Amygdala (tissue), 56 donors: ENCODE results near the gene APLNR.

Experiments used
- DNase-seq, 56 donors: peaks; one replicate each; lab custom pipeline; 2025; lab: John Stamatoyannopoulos, UW

APLNR gene

DNA sequence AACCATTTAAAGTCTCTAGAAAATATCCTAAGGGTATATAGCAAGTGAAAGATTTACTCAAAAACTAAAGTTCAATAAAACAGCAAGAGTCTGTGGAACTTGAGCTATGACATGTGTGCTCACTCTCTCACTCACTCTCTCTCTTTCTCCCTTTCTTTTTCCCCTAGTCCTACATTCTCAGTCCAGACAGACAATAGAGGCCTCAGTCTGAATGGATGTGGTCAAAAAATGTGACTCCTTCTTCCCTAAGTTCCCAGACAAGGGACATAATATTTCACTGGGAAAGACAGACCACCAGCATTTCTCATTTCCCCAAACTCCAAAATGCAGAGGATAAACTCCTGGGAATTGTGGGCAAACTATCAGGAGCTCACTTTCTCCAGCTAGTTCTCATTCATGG lies 17.6 kb upstream of the APLNR start:
- DNase-seq: no peak

DNA sequence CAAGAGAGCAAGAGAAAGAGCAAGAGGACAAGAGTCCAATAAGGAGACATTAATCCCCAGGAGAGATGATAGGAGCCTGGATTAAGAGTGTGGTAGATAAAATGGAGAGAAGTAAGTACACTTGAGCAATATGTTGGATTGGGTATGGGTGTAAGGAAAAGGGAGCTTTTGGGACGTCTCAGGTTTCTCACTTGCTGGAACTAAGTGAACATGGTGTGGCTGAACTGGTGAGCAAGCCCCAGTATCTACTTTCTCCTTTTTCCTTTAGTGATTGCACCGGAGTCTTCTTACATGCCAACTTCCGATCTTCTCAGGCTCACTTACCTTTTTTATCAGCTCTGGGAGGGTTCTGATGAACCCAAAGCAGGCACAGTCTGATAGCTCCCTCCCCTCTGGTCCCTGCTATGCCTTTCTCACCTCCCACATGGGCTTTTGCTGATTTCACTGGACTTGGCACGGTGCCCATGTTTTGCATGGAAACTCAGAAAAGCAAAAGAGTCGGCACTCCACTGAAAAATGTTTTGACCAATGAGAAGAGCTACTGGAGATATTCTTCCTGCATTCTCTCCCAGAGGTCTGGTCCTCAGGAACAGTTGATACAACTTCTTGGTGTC lies 14.5 kb upstream of the APLNR start:
- no peak for DNase-seq

DNA sequence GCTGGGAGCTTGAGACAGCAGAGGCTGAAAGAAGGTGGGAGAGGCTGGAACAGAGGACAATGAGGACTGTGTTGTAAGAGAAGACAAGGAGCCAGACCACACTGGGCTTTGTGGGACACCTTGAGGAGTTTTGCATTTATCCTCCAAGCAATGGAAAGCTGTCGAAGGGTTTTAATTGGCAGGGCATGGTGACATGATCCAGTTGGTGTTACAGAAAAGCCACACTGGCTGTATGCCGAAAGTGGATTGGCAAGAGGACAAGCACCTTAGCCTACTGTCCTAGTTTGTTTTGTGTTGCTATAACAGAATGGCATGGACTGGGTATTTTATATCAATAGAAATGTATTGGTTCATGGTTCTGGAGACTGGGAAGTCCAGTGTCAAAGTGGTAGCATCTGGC lies 14.0 kb upstream of the APLNR start:
- DNase-seq: no peak

DNA sequence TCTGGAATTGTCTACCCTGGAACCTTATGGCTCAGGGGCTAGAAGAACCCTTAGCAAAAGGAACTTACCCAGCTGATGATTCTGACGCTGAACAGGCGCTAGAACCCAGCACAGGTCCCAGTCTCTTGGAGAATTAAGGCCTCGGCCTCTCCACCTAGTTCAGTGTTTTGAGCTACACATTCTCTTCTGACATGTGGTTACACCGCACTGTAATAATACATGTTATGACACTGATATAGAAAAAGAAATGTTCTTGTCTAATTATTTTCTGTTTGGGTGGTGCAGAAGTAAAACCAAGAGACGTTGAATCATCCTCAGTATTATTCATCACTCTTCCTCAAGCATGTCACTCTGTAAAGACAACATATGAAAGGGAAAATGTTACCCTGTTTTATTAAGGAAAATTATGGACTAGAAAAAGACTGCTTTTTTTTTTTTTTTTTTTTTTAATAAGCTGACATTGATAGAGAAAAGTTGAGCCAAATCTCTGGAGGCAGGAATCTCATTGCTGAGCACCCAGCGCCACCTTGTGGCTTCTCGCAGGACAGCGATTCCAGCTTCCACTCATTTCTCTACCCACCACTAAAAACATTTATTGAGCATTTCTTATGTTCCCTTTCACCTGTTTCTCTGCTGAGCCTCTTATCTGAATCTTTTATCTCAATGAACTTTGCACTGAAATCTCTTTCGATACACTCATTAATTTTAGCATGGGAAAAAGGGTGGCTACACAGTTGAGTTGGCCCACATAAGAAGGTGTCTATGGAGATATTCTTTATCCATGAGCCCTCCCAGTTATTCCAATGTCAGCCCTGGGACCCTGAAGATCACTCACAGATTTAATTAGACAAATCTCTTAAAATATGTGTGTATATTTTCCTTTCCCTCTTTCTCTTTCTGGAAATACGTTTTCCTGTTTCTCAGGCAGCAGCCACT lies 12.6 kb upstream of the APLNR start:
- DNase-seq: peak in 27 of 56 donors; percentile 0 to 76 (median 26)

DNA sequence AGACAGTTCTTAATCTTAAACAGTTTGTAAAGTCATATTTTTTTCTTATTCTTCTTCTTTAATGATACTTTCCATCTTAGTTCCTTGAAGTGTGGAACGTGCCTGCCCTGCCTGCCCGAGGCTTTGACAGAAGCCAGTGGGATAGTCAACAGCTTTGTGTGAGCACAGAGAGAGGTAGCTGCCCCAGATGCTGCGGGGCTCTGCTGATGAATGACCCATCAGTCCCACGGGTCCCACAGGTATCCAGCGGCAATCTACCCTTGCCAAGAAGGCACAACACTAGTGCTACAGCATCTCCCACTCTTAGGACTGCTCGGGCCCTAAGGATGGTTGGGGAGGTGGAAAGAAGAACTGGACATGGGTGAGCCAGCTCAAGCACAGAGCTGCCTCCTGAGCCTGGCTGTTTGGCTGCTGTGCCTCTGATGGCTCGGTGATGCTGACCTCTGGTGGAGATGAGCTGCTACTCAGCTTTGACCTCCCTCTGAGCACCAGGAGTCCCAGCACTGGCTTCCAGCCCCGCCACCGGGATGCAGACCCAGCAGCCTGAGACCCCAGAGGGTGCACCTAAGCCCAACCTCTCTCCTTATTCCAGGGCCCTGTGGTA lies 11.8 kb upstream of the APLNR start:
- DNase-seq: peak in 30 of 56 donors; percentile 12 to 69 (median 28)

DNA sequence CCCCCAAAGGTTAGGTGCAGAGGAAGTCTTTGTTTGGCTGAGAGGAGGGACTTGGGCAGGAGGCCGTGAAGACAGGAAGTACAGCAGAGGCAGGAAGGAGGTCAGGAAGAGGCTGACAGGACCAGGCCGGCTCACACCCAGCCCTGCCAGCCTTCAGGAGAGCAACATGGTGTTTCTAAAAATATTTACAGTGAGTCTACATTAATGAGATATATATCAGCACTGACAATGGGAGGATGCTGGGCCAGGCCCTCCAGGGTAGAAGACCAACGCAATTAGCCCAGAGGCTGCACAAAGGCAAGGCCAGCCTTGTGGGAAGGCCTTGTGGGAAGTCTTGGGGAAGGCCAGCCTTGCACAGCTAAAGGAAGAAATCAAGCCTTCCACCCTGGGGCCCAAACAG lies 7.9 kb upstream of the APLNR start:
- no peak for DNase-seq

DNA sequence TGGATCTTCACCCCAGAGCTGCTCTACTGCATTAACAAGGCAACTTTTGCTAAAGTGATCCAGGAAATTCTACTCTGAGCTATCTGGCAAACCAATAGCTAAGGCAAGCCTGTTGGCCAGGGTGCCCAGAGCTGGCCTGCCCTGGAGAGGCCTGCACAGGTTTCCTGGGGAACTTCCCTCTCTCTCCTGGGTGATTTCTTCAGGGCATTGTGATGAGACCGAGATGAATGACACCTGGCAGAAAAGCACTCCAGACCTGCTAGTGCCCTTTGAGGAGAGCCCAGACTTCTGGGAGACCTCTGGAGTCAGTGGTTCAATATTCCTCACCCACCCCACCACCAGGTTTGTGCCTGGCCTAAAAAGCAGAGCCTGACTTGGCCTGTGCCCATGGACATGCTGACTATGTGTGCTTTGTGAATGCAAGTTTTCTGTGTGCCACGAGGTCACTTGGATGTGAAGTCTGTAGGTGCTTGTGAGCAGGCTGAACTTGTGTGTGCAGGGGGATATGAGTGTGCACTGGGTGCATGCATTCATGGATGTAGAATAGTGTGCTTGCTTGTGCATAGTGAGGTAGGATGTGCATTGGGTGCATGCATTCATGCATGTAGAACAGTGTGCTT lies 4.4 kb upstream of the APLNR start:
- DNase-seq: peak in 4 of 56 donors; percentile 8 to 67 (median 12)

DNA sequence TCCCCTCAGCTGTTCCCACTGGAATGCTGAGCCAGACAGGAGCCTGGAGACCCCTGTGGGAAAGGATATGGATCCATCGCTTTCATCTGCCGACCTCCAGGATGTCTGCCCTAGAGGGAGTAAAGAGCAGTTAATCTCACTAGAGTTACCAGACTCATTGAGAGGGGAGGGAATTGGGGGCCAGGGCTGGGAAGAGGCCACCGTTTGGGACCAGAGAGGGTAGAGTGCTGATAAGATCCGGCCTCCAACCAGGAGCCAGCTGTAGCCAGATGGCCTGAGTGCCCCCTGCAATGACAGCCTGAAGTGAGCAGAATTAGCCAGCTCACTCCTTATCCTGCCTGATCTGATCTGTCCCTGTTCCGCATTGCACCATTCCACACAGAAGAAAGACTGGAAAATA lies 3.7 kb upstream of the APLNR start:
- no peak for DNase-seq

DNA sequence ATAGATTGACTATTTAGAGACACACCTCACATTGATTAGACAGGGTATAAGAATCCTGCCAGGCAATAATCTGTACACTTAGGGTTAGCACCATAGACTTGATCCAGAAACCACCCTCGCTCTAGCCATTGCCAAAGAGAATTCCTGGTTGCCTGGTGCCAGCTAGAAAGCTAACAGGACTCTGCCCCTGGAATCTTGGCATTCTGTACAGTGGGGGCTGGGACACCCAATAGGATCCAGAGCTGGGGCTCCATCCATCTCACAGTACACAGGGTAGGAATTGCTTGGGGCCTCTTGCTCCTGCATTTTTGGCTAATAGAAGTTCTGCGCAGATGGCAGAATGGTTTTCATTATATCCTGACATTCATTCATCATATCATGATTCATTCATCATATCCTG lies 3.0 kb upstream of the APLNR start:
- DNase-seq: peak in 7 of 56 donors; percentile 10 to 30 (median 18)

DNA sequence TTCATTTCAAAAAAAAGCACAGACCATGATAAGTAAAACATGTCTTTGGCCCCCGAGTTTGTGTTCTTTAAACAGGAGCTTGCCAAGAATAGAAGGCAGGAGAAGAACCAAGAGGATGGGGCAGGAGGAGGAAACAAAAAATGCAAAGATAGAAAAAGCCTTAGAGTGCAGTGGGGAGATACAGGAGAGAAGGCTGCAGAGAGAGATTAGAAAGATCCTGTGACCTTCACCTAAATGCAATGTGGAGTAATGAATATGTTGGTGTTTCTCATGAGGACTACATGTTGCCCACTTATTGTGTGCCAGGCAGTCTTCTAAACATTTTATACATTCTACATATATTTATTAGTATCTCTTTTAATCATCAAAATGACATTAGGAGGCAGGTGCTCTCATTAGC lies 2.3 kb upstream of the APLNR start:
- no peak for DNase-seq

DNA sequence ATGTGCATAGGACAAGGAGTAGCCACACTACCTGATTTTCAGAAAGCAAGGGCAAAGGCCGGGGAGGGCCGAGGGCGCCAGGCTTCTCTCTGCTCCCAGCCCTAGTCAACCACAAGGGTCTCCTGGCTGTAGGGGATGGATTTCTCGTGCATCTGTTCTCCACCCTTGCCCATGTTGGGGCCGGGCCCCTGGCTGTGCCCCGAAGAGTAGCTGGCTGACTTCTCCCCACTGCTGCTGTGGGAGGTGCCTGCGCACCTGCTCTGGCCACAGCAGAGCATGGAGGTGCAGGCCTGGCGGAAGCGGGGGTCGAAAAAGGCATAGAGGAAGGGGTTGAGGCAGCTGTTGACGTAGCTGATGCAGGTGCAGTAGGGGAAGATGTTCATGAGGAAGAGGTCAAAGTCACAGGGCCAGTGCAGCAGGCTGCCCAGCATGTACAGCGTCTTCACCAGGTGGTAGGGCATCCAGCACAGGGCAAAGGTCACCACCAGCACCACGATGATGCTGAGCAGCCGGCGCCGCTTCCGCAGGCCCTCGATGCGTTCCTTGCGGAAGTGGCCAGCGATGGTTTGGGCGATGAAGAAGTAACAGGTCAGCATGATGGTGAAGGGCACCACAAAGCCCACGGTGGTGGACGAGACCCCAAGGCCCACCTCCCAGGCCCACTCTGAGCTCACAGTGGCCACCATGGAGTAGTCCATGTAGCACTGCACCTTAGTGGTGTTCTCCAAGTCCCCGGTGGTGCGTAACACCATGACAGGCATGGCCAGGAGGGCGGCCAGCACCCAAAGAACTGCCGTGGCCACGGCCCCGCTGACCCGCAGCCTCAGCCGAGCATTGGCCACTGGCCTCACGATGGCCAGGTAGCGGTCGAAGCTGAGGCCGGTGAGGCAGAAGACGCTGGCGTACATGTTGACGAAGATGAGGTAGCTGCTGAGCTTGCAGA lies 1.0 kb downstream of the APLNR start:
- DNase-seq: no peak

DNA sequence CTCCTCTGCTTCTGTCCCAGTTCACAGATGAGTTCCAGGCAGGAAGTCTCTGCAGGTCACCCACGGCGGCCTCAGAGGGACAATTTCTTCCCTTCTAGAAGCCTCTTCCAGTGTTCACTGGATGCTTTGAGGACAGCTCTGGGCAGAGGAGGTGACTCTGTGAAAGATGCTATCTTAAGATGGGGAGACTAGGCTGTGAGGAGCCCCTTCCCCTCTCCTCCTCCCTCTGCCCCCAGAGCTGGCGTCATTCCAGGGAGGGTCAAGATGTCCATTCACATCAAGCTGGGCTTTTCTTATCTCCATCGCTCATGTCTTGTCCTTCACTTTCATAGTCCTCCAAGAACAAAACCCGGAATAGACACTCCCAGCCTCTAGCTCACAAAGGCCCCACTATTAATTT lies 3.3 kb downstream of the APLNR start:
- no peak for DNase-seq

DNA sequence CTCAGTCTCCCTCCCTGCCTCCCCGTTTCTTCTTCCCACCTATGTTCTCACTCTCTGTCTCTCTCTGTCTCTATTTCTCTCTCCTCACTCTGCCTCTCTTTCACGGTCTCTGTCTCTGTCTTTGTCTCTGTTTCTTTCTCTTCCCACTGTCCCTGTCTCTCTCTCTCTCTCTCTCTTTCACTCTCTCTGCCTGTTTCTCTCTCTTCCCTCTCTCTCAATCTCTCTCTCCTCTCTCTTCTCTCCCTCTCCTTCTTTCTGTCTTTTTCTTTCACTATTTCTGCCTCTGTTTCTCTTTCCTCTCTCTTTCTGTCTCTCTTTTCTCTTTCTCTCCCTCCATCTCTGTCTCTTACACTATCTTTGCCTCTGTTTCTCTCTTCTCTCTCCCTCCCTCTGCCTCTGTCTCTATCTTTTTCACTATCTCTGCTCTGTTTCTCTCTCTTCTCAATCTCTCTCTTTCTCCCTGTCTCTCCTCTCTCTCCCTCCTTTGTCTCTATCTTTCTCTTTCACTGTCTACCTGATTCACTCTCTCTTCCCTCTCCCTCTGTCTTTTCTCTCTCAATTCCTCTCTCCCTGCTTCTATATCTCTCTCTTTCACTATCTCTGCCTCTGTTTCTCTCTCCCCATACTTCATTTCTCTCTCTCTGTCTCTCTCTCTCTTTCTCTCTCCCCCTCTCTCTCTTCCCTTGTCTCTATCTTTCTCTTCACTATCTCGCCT lies 5.4 kb downstream of the APLNR start:
- DNase-seq: no peak

DNA sequence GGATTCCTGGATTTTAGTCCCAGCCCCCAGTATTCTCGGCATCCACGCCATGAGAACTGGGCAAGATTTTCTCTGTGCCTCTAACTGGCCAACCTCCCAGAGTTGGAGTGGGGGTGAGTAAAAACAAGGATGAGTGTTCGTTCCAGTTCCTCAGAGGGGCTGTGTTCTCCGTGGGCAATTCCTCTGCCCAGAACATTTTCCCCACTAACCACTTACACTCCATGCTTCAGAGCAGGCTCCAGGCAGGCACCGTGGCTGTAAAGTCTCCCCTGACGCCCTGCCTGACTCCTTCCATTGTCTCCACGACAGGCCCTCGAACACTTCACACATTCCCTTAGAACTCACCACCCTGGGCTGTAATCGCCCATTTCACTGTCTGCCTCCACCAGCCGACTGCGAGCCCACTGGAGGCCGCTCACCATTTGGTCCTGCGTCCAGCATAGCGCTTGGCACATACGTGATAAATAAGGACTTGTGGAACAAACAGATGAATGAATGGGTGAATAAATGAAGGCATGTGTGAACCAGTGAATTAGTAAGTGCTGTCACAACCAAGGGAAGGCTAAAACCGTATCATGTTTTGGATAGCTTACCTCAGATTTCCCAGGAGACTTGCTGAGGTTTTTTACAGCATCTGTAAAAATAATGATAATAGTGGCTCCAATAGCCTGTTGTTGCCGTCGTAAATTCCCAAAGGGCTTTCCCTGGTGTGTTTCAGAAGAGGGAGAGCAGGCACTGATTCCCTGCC lies 6.1 kb downstream of the APLNR start:
- DNase-seq: peak in 28 of 56 donors; percentile 9 to 72 (median 44)

DNA sequence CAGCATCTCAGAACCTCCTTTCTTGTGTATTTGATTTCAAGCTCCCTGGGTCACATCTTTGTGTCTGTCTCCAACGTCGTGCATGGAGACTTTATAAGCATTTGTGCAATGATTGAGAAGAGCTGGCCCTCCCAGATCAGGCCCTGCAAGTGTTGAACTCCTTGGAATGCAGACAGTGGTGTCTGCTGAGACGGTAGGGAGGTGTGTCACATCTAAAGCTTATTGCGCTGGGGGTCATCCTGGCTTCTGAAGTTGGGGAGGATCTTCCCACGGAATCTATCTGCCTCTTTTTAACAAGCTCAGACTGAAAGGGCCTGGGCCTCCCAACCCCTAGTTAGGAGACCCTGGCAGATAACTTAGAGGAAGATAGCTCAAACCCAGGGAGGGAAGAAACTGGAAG lies 6.7 kb downstream of the APLNR start:
- DNase-seq: no peak

DNA sequence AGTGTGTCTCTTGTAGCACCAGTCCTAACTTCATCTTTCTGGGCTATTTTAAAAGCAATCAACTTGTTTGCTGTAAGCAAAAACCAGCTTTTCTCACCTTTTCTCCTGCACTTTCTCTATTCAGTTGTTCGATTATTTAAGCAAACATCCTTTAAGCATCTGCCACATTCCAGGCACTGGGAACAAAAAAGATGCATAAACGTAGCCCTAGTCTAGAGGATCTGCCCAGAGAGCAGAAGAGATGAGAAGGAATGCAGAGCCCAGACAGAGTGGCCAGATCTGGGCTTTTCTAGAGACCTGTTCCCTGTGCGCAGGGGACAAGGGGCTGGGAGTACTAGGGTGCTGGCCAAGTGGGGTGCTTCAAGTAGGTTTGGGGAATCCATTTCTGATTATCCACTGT lies 8.4 kb downstream of the APLNR start:
- DNase-seq: no peak

DNA sequence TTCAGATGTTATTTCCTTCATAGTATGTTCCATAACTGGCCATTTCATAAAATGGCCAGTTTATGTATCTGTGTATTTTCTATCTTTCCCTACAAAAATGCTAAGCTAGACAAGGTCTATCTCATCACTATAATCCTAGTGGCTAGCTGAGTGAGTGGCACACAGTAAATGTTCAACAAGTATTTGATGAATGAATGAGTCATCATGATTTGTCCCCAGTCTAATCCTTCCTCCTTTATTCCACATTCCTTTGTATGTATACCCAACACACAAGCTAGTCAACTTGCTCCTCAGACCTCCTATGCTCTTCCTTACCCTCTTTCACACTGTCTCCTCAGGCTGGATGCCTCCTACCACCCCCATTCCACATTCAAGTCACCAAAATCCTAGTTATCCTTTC lies 12.5 kb downstream of the APLNR start:
- DNase-seq: no peak

DNA sequence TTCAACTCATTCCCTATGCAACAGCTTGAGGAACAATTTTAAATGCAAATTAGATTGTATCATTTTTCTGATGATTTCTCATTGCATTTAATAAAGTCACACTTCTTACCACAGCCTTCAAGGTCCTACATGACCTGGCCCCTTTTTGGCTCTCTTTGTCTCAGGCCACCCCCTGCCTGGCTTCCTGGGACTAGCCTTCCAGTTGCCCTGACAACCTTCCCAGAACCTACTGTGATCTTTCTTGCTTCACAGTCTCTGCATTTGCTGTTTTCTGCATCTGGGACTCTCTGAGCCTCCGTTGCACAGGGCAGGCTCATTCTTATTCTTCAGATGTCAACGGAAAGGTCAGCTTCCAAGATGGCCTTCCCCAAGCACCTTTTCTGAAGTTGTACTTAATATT lies 12.9 kb downstream of the APLNR start:
- peak in 4 of 56 donors; percentile 8 to 19 (median 17) for DNase-seq

DNA sequence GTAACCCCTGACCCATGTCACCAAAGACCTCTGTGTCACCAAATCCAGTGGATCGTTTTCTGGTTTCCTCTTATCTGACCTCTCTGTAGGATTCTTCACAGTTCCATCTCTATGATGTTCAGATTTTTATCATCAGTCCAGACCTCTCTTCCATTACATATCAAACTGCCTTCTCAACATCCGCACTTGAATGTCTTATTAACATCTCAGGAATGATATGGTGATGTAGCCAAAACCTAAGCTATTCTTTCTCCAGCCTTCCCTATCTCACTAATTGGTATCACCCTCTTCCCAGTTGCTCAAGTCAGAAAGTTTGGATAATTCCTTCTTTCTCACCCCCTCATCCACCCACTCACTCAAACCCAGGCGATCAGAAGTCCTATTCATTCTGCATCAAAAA lies 13.4 kb downstream of the APLNR start:
- DNase-seq: no peak
